ENCODE measurements around the gene FOXO1. TPM values are rescaled to one million over a fixed set of nuclear protein-coding genes. Genes with fewer than 3 reads are reported as not detected.

The FOXO1 gene
- total and polyA plus RNA-seq, 9 of the 15 experiments (the other 6 are each of a cell fraction or from before 2014, with no cell fraction given), result 0.04 to 0.73 (median 0.20) TPM

GRCh38 chr13:40595693-40596092, 70.7 kb downstream of the FOXO1 start (continued):
- TF ChIP-seq ZNF584 (CRISPR knock-in tag; IDR thresholded peaks at IDR 0.05; ENCODE audit: low read depth), result no peak
- no peak for TF ChIP-seq ZNF740 (CRISPR knock-in tag; IDR thresholded peaks at IDR 0.05)
- TF ChIP-seq ZNF740 (tag; IDR thresholded peaks at IDR 0.05), result no peak

- in situ Hi-C loops (cut with MboI) (no loop called here), intact Hi-C loops (cut with micrococcal nuclease) (no loop called here)
- H3K27ac ChIP-seq (ENCODE audit: extremely low read depth, low read depth, low read length), result no peak overlapping the region
- FAIRE-seq, result no peak
- no peaks in the 10 kb centered on the region for H3K4me1 ChIP-seq (replicated peaks in 1 of 2; ENCODE audit: control insufficient read depth in 2 of 2, insufficient read depth in 2 of 2, low read length in 2 of 2)
- ATAC-seq, result no peak
- H3K9ac ChIP-seq (ENCODE audit: insufficient read depth in 1 of 2, low read depth in 2 of 2, low read length in 2 of 2), result no peak overlapping the region
- H4K20me1 ChIP-seq (replicated peaks; ENCODE audit: control insufficient read depth, insufficient read depth, low read length), result no peaks in the 10 kb centered on the region; the same call in 1 of the 2 replicates
- no peaks in the 10 kb centered on the region for H3K36me3 ChIP-seq (ENCODE audit: control insufficient read depth, insufficient read depth, low read length)
- no peaks in the 10 kb centered on the region for H3K9me3 ChIP-seq (replicated peaks; ENCODE audit: control insufficient read depth, insufficient read depth, low read depth, low read length)
- ChIA-PET POLR2A (interaction anchor here (0.6 kb wide), 1 partner anchor 8 kb away, joined by 3 read pairs; no protein-coding TSS in a partner anchor), CTCF (ENCODE audit: low intra/inter-chr PET ratio) (no interaction called here)
- no peaks in the 10 kb centered on the region for H3K79me2 ChIP-seq (ENCODE audit: control insufficient read depth, insufficient read depth, low read length)
- BruUV-seq (replicated peaks), result no TSS peak
- H2AFZ ChIP-seq (ENCODE audit: low read depth, low read length), result no peak overlapping the region
- no peak overlapping the region for H3K4me3 ChIP-seq
- 7% methylated on average over 1 of the region's 1 CpG for WGBS (ENCODE audit: insufficient coverage, low coverage, missing lambda C conversion rate)
- DNase-seq (ENCODE audit: extremely low read depth in 1 of 4, low spot score in 3 of 4), result no peak
- TF ChIP-seq SREBF1 (IDR thresholded peaks at IDR 0.05; ENCODE audit: borderline replicate concordance, low read depth, low read length) (no peak), ZZZ3 (IDR thresholded peaks at IDR 0.05) (no peak)
- H3K27me3 ChIP-seq (ENCODE audit: control insufficient read depth in 2 of 2, insufficient read depth in 2 of 2, low read length in 2 of 2), result no peaks in the 10 kb centered on the region
- no peak overlapping the region for H3K4me2 ChIP-seq (ENCODE audit: insufficient read depth, low read length)
- no peaks in the 10 kb centered on the region for H3K9me1 ChIP-seq (ENCODE audit: control insufficient read depth, insufficient read depth, low read length)
These were observed 74.4 kb downstream of the FOXO1 start for GRCh38 chr13:40592035-40592434.
